Dendritic cell treated with granulocyte-macrophage colony-stimulating factor and Interleukin-4, amounts not matched to agents 40 ng/mL and 50 ng/mL, for 4 days (primary cell): Measurements from ENCODE around the gene BCL6.

Source experiments
- H3K27ac Mint-ChIP-seq: one replicate; pipeline ENCODE4 v1.8.0; 2022; ENCODE audit warnings: mild to moderate bottlenecking, mixed read lengths
- H3K27me3 Mint-ChIP-seq: one replicate; pipeline ENCODE4 v1.8.0; 2022; ENCODE audit warnings: mild to moderate bottlenecking, mixed read lengths
- H3K36me3 Mint-ChIP-seq: one replicate; pipeline ENCODE4 v1.8.0; 2022; ENCODE audit warnings: low read depth, mixed read lengths
- H3K4me1 Mint-ChIP-seq: one replicate; pipeline ENCODE4 v1.8.0; 2022; ENCODE audit warnings: low read depth, mixed read lengths
- H3K4me3 Mint-ChIP-seq: one replicate; pipeline ENCODE4 v1.8.0; 2022; ENCODE audit warnings: mild to moderate bottlenecking, moderate library complexity, mixed read lengths
- H3K9me3 Mint-ChIP-seq: one replicate; pipeline ENCODE4 v1.8.0; 2022; ENCODE audit warnings: mixed read lengths
- intact Hi-C: fragments of 100-400 bp; cut with micrococcal nuclease; formaldehyde crosslinking; loops from one replicate; pipeline ENCODE4 v1.15.0; 2022

The BCL6 gene

DNA sequence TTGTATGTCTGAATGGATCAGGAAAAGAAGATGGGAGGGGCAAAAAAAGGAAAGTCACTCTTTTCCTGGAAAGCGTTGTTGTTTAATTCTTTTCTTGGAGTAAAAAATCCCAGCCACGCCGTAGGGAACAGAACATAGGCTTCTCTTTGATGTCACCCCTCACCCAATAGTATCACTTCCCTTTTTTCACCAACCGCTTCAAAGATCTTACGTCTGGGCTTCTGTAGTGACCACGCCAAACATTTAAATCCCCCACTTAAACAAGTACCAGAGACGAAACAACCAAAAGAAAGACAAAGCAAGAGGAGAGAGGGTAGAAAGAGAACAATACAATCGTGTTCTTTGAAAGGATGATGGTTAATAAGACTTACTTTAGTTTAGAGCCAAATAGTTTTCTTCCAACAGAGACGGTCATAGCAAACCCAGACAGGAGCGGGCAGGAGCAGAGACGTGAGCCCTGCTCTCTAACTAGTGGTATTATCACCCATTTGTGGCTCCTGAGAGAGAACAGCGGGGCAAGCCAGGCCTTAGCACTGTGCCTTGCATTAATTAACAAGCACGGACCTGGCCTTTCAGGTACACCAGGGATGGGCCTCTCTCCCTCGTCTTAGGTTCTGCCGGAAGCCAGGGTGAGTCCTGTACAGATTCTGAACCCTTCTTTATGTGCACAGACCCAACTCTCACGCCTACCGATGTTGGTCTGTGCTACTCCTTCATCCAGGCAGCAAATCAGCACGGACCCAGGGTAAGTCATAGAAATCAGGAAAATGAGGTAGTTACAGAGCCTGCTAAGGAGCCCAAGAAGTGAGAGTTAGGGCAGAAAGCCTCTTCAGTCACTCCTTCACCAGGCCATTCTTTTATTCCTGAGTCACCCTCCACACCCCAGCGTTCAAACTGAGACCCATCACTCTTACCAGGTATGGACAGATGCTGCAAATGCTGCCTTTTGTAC lies 28.2 kb upstream of the BCL6 start:
- H3K27ac Mint-ChIP-seq, result peak overlapping the region; percentile 94
- no peaks in the 10 kb centered on the region for H3K27me3 Mint-ChIP-seq
- peaks cover 28% of the 10 kb centered on the region for H3K36me3 Mint-ChIP-seq
- H3K4me3 Mint-ChIP-seq, result peak overlapping the region; percentile 76
- no peaks in the 10 kb centered on the region for H3K9me3 Mint-ChIP-seq
- intact Hi-C loops, result loop anchor here (2.0 to 5.0 kb wide), 3 partner anchors 15 to 144 kb away; partner anchors contain the start of gene BCL6
- H3K4me1 Mint-ChIP-seq, result peaks cover 65% of the 10 kb centered on the region

DNA sequence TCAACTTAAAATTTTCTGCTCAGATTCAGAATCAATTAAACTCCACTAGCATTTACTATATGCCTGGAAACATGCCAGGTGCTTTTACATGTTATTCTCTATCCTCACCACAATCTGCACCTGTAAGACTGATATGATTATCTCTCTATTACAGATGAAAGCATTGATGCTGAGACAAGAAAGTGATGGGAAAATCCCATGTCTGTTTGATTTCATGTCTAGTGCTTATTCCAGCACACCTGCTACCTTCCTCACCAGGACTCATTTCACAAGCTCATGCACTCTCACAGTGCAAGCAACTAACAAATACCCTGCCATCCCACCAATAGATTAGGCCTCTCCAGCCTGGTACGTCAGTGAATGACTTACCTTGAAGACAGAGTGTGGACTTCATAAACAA lies 25.0 kb upstream of the BCL6 start:
- Mint-ChIP-seq H3K9me3 (no peaks in the 10 kb centered on the region), H3K36me3 (peaks cover 53% of the 10 kb centered on the region), H3K4me1 (peaks cover 58% of the 10 kb centered on the region), H3K27me3 (no peaks in the 10 kb centered on the region), H3K27ac (no peak overlapping the region), H3K4me3 (peak overlapping the region; percentile 10)
- intact Hi-C loops, result loop anchor here (5.0 kb wide), 1 partner anchor 147 kb away; no protein-coding TSS in a partner anchor

DNA sequence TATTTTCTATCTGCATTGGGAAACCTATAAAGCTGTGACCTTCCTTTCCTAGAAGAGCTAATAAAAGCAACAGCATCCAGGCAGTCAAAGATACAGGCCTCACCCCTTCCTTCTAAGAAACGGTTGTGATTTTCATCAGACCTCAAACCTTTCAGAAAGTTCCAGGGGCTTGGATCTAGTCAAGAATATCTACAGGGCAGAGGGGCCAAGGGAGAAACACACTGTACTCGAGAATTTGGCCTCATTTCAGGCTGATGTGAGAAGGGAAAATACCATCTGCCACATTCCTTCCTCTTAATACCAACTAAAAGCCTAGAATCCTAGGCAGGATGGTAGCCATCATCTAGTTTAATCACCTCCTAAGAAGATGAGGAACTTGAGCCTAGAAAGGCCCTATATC lies 24.5 kb upstream of the BCL6 start:
- intact Hi-C loops, result loop anchor here (5.0 kb wide), 1 partner anchor 148 kb away; no protein-coding TSS in a partner anchor
- no peak overlapping the region for H3K27ac Mint-ChIP-seq

GRCh38 chr3:187767266-187768012 lies 22.2 kb upstream of the BCL6 start:
- intact Hi-C loops, result no loop called here
- no peak overlapping the region for H3K27ac Mint-ChIP-seq
- no peak overlapping the region for H3K4me3 Mint-ChIP-seq
- peaks cover 65% of the 10 kb centered on the region for H3K36me3 Mint-ChIP-seq
- H3K9me3 Mint-ChIP-seq, result no peaks in the 10 kb centered on the region
- H3K27me3 Mint-ChIP-seq, result no peaks in the 10 kb centered on the region
- H3K4me1 Mint-ChIP-seq, result peaks cover 60% of the 10 kb centered on the region

More for the DNA sequence above, 24.5 kb upstream of the BCL6 start:
- H3K4me3 Mint-ChIP-seq, result no peak overlapping the region
- H3K36me3 Mint-ChIP-seq, result peaks cover 58% of the 10 kb centered on the region
- peaks cover 58% of the 10 kb centered on the region for H3K4me1 Mint-ChIP-seq
- H3K27me3 Mint-ChIP-seq, result no peaks in the 10 kb centered on the region
- no peaks in the 10 kb centered on the region for H3K9me3 Mint-ChIP-seq

DNA sequence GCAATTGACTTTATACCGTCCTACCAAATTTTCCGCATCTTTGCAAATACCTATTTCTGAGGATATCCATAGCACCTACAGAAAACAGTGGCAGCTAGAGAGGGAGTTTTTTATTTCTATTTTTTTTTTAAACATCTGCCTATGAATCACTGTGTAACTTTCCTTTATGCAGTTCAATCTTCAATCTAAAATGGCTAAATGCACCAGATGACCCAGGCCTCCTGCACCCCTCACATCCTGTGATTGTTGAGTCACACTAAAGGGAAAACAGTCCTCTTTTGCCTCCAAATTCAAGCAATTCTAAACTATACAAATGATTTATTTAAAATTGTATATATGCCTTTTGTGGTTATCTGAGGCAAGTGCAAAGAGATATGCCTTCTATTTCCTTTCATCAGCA lies 20.1 kb upstream of the BCL6 start:
- H3K27ac Mint-ChIP-seq, result no peak overlapping the region
- no peak overlapping the region for H3K4me3 Mint-ChIP-seq
- no peaks in the 10 kb centered on the region for H3K27me3 Mint-ChIP-seq
- no peaks in the 10 kb centered on the region for H3K9me3 Mint-ChIP-seq
- peaks cover 83% of the 10 kb centered on the region for H3K36me3 Mint-ChIP-seq
- peaks cover 75% of the 10 kb centered on the region for H3K4me1 Mint-ChIP-seq
- intact Hi-C loops, result no loop called here

GRCh38 chr3:187763850-187764648 lies 18.8 kb upstream of the BCL6 start:
- intact Hi-C loops, result no loop called here
- peaks cover 86% of the 10 kb centered on the region for H3K36me3 Mint-ChIP-seq
- H3K4me3 Mint-ChIP-seq, result no peak overlapping the region
- H3K4me1 Mint-ChIP-seq, result peaks cover 74% of the 10 kb centered on the region
- peak overlapping the region; percentile 0 for H3K27ac Mint-ChIP-seq
- no peaks in the 10 kb centered on the region for H3K27me3 Mint-ChIP-seq
- no peaks in the 10 kb centered on the region for H3K9me3 Mint-ChIP-seq

DNA sequence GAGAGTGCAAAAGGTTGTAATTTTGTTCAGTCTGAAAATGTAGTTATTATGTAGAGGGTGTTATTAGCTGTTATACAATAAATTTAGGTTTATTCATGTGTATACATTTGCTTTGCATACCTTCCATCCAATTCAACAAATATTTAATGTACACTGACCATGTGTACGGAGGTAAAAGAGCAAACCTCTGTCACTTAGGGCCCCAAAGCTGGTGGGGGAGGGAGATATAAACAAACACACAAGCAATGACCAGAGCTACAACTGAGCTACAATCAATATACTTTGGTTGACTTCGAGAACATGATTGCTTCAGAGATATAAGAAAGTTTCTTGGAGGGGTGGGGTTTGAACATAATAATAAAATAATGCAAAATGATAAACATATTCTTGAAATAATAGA lies 17.5 kb upstream of the BCL6 start:
- H3K9me3 Mint-ChIP-seq, result no peaks in the 10 kb centered on the region
- no peaks in the 10 kb centered on the region for H3K27me3 Mint-ChIP-seq
- H3K4me3 Mint-ChIP-seq, result no peak overlapping the region

GRCh38 chr3:187759601-187760000 lies 14.3 kb upstream of the BCL6 start:
- Mint-ChIP-seq H3K36me3 (peaks cover 66% of the 10 kb centered on the region), H3K4me1 (peaks cover 79% of the 10 kb centered on the region), H3K4me3 (no peak overlapping the region), H3K9me3 (no peaks in the 10 kb centered on the region), H3K27me3 (no peaks in the 10 kb centered on the region), H3K27ac (peak overlapping the region; percentile 78)
- intact Hi-C loops, result loop anchor here (2.0 kb wide), 1 partner anchor 13 kb away; no protein-coding TSS in a partner anchor

More for the DNA sequence above, 17.5 kb upstream of the BCL6 start:
- Mint-ChIP-seq H3K27ac (no peak overlapping the region), H3K36me3 (peaks cover 75% of the 10 kb centered on the region), H3K4me1 (peaks cover 74% of the 10 kb centered on the region)
- intact Hi-C loops, result no loop called here

GRCh38 chr3:187758318-187758955 lies 13.2 kb upstream of the BCL6 start:
- H3K36me3 Mint-ChIP-seq, result peaks cover 54% of the 10 kb centered on the region
- H3K4me3 Mint-ChIP-seq, result no peak overlapping the region
- H3K27me3 Mint-ChIP-seq, result no peaks in the 10 kb centered on the region
- intact Hi-C loops, result loop anchor here (2.0 kb wide), 1 partner anchor 14 kb away; no protein-coding TSS in a partner anchor
- peaks cover 68% of the 10 kb centered on the region for H3K4me1 Mint-ChIP-seq
- peak overlapping the region; percentile 78 for H3K27ac Mint-ChIP-seq
- no peaks in the 10 kb centered on the region for H3K9me3 Mint-ChIP-seq

GRCh38 chr3:187753516-187753915 lies 8.2 kb upstream of the BCL6 start:
- no peak overlapping the region for H3K27ac Mint-ChIP-seq
- peaks cover 62% of the 10 kb centered on the region for H3K4me1 Mint-ChIP-seq
- H3K36me3 Mint-ChIP-seq, result peaks cover 30% of the 10 kb centered on the region
- intact Hi-C loops, result no loop called here
- H3K9me3 Mint-ChIP-seq, result no peaks in the 10 kb centered on the region
- H3K27me3 Mint-ChIP-seq, result no peaks in the 10 kb centered on the region
- no peak overlapping the region for H3K4me3 Mint-ChIP-seq

DNA sequence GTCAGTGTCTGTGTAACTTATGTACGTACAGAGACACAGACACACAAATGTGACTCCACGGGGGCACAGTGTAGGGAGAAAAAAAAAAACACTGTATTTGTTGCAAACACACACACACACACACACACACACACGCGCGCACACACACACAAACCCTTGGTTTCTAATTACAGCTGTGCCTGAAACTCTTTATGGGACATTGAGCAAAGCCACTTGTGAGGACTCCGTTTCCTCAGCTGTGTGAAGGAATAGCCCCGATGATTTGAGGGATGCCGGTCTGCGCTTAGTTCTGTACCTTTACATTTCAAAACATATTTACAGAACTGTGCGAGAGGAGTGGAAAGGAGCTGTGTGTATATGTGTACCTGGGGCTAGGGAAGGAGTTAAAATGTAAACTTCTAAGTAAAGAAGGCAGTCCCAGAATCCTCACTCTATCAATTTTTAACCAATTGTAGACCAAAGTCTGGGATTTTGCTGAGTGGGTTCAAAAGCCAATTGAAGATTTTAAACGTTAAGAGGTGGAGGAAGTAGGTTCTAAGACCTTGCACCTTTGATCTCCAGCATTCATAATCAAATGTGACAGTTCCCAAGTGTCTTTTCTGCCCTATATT lies 5.3 kb upstream of the BCL6 start:
- no peak overlapping the region for H3K4me3 Mint-ChIP-seq
- H3K36me3 Mint-ChIP-seq, result peaks cover 25% of the 10 kb centered on the region

GRCh38 chr3:187750006-187750512 lies 4.8 kb upstream of the BCL6 start:
- Mint-ChIP-seq H3K27ac (peak overlapping the region; percentile 80), H3K4me1 (peaks cover 47% of the 10 kb centered on the region), H3K27me3 (no peaks in the 10 kb centered on the region), H3K36me3 (peaks cover 31% of the 10 kb centered on the region), H3K9me3 (no peaks in the 10 kb centered on the region), H3K4me3 (peak overlapping the region; percentile 20)
- intact Hi-C loops, result no loop called here

More for the DNA sequence above, 5.3 kb upstream of the BCL6 start:
- no peaks in the 10 kb centered on the region for H3K9me3 Mint-ChIP-seq
- H3K4me1 Mint-ChIP-seq, result peaks cover 47% of the 10 kb centered on the region
- no peaks in the 10 kb centered on the region for H3K27me3 Mint-ChIP-seq
- intact Hi-C loops, result no loop called here
- H3K27ac Mint-ChIP-seq, result peak overlapping the region; percentile 80
